Activated CD8-positive, alpha-beta memory T cell treated with anti-CD3 and anti-CD28 coated beads, Interleukin-2, amount 50 U/mL, for 4 hours (primary cell): ENCODE results near the gene NT5C.
"Not testable (repeated sequence)": the region's sequence is repeated elsewhere in the genome, so short reads cannot be mapped to it uniquely, and the experiment has no call there.

Experiments used
- DNase-seq: peaks from one replicate; pipeline ENCODE4 v3.0.0-alpha.2; 2020

NT5C gene

DNA sequence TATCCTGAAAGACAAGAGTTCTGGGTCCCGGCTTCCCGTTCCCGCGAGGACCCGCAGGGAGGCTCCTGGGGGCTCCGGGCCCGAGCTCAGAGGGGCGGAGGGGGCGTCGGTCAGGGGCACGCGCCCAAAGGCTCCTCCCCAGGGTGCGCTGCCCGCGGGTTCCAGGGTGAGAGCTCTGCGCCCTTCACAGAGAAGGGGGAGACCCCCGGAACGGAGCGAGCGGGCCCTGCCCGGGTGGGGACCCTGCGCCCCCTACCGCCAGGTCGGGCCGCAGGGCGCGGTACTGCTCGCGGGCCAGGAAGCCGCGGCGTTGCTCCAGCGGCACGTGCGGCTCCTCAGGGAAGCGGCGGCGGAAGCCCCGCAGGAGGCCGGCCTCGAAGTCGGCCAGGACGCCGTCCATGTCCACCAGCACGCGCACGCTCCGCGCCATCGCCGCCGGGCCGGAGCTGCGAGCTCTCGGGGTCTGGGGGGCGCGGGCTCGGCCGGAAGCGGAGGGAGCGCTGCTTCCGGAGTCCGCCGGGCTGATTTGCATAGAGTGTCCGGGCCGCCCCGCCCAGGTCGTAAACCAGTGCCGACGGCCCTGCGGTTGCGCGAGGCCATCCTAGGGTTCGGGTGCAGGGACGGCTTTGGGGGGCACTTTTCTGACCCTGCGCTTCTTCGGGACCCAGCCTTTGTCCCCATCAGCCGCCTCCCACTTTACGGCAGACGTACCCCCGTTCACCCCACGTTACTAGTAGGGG is at the start of gene NT5C:
NT5C (minus strand) TSS at position 465 of the 740 bp plus-strand sequence; CDS start at position 430, 35 bp downstream.
- peak; percentile 71 for DNase-seq

DNA sequence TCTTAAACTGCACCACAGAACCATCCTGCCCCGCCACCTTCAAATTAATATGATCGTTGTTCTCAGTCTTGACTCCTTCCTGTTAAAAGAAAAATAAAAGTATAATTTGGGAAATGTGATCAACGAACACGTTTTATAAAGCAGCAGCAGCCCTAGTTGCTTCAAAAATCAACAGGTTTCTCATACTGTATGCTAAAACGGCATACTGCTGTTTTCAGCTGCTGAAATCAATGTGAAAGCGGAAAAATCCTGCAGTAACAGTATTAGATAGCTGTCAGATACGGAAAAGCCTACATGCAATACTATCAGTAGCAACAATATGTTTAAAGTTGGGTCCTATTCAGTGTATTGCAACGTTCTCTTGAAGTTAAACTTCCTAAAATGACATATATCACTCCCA is 49.6 kb upstream of the NT5C start:
- DNase-seq: no peak

DNA sequence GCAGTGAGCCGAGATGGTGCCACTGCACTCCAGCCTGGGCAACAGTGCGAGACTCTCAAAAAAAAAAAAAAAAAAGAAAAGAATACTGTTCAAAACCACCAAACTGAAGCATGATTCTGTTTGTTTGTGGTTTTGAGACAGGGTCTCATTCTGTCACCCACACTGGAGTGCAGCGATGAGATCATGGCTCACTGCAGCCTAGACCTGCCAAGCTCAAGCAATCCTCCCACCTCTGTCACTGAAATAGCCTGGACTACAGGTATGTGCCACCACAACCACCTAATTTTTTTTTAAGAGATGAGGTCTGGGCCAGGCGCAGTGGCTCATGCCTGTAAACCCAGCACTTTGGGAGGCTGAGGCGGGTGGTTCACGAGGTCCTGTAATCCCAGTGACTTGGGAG is 46.9 kb upstream of the NT5C start:
- no peak for DNase-seq

DNA sequence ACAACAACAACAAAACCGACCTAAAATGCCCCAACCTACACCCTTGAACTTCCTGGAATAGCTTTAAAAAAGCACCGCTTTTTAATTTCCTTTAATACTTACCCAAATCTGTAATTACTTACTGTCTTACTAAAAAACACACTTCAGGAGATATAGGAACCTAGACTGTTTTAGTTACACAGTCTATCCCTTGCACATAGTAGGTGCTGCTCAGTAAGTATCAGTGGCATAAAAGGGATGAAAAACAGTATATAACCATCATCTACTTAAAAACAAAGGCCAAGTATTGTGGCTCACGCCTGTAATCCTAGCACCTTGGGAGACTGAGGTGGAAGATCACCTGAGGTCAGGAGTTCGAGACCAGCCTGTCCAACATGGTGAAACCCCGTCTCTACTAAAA is 45.1 kb upstream of the NT5C start:
- no peak for DNase-seq

DNA sequence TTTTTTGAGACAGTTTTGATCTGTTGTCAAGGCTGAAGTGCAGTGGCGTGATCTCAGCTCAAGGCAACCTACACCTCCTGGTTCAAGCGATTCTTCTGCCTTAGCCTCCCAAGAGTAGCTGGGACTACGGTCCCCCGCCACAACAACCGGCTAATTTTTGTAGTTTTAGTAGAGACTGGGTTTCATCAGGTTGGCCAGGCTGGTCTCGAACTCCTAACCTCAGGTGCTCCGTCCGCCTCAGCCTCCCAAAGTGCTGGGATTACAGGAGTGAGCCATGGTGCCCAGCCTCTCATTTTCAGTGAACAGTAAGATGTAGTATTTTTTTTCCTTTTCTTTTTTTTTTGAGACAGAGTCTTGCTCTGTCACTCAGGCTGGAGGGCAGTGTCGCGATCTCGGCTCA is 43.5 kb upstream of the NT5C start:
- no peak for DNase-seq

DNA sequence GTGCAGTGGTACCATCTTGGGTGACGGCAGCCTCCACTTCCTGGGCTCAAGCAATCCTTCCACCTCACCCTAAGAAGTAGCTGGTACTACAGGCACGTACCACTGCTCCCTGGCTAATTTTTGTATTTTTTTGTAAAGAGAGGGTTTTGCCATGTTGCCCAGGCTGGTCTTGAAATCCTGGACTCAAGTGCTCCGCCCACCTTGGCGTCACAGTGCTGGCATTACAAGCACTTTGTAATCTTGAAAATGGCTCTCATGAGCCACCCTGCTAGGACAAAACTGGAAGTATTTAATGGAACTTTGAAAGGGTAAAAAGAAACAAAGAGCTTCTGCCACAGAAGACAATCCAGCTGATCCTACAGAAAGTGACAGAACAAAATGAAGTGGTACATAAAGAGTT is 42.0 kb upstream of the NT5C start:
- DNase-seq: no peak

DNA sequence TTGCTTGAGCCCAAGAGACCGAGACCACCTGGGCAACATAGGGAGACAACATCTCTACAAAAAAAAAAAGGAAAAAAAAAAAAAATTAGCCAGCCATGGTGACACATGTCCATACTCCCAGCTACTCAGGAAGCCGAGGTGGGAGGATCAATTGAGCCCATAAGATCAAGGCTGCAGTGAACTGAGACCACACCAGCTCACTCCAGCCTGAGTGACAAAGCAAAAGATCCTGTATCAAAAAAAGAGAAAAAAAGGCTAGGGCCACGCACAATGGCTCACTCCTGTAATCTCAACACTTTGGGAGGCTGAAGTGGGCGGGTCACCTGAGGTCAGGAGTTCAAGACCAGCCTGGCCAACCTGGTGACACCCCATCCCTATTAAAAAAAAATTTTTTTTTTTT is 37.5 kb upstream of the NT5C start:
- DNase-seq: no peak

DNA sequence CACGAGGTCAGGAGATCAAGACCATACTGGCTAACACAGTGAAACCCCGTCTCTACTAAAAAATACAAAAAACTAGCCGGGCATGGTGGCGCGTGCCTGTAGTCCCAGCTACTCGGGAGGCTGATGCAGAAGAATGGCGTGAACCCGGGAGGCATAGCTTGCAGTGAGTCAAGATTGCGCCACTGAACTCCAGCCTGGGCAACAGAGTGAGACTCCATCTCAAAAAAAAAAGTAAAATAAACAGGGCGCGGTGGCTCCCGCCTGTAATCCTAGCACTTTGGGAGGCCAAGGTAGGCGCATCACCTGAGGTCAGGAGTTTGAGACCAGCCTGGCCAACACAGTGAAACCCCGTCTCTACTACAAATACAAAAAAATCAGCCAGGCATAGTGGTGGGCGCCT is 33.1 kb upstream of the NT5C start:
- DNase-seq: not testable (repeated sequence)

DNA sequence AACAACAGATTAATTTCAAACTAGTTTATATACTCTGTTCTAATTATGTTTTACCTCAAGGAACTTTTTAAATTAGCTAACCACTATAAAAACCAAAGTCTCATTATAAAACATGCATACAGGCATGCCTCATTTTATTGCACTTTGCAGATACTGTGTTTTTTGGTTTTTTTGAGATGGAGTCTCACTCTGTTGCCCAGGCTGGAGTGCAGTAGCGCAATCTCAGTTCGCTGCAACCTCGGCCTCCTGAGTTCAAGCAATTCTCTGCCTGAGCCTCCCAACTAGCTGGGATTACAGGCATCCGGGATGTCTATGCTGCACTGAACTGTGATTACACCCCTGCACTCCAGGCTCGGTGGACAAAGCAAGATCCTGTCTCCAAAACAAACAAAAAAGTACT is 31.5 kb upstream of the NT5C start:
- no peak for DNase-seq

DNA sequence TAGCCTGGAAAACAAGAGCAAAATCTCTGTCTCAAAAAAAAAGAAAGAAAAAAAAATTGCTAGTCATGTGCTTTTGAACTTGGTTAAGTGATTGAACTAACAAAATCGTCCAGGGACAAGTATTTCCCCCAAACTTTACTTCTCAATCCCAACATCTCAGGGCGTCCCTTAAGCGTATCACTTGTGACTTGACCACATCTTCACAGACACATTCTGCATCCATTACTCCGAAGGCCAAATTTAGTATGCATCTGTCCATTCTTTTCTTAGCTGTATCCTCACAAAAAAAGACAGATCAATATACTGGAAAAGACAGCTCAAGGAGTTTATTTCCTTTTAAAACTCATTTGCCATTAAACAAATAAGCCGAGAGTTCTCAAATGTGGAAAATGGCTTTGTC is 28.7 kb upstream of the NT5C start:
- no peak for DNase-seq

DNA sequence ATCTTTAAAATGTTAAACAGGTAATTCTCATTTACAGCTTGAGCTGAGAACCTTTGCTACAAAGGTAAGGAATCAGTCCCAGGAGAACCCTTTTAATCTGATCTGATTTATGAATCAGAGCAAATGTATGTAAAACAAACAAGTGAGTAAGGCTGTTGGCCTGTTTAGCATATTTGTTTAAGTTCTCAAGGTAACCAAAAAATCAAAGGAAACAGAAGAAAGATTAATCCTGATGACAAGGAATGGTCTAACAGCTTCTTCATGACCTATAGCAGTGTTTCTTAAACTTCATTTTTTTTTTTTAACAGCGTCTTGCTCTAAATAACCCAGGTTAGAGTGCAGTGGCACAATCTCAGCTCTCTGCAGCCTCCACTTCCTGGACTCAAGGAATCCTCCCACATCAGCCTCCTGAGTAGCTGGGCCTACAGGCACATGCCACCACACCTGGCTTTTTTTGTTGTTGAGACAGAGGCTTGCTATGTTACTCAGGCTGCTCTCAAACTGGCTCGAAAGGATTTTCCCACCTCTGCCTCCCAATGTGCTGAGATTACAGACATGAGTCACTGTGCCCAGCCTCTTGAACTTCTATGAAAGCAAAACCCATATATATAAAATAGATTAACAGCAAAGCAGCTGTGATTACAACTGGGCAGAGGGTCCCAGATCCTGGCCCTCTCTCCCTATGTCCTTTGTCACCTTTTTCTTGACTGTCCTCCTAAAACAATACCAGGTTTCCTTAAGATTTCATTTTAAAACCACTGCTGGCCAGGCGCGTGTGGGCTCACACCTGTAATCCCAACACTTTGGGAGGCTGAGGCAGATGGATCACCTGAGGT is 27.9 kb upstream of the NT5C start:
- no peak for DNase-seq

DNA sequence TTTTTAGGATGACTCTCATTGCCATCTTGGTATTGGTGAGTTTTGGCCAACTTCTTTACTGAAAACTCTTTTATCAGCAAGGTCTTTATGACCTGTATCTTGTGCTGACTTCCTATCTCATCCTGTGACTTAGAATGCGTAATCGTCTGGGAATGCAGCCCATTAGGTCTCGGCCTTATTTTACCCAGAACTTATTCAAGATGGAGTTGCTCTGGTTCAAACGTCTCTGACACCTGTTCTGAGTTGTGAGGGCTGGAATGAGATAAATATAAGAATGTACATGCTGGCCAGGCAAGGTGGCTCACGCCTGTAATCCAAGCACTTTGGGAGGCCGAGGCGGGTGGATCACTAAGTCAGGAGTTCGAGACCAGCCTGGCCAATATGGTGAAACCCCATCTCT is 26.9 kb upstream of the NT5C start:
- not testable (repeated sequence) for DNase-seq

DNA sequence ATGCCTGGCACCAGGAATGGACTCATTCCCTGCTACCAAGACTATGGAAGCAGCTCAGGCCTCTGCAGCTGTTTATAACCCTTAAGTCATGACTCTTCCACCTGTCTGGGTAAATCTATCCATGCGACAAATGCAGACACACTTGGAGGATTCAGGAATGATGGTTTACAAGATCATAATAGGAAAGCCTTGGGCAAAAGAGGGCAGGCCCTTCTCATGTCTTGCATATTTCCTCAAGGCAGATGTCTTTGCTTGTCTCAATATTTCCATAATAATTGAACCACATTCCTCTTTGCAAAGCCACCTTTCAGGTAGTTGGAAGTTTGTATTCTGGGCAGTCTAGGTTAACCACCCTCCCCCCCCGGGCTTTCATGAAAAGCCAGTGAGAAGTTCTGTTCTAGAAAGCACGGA is 23.7 kb upstream of the NT5C start:
- no peak for DNase-seq

DNA sequence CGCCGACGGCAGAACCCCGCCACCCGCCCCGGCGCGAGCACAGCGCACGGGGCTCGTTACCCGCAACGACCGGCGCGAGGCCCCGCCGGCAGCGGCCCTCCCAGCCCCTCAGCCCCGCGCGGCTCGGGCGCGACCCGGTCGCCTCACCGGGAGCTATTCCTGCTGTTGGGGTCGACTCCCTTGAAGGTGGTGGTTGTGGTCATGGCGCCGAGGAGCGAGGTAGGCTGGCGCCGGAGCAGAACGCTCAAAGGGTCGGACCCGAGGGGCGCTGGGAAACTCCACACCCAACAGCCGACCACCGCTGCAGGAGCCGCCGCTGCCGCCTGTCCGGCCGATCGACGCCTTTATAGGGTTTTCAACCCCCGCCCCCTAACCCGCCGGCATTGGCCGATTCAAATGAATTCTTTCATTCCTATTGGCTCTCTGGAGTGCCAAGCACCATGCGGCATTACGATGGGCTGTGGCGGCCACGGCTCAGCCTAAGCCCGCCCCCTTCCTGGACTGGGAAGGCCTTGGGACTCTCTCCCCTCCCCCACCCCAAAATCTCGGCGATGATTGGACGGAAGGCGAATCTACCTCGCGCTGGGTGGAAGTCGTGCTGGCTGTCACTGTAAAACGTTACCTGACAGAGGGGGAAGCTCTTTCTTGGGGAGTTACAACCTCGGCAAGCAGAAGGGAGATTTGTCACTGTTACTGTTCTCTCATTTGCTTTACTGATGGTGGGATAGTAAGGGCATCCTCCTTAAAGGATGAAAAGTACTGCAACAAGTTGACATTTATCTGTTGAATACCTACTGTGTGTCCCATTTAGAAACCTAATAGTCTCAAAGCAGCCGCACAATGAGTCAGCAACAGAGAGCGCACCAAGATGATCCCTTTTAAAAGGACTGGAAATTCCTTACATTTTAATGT is 22.9 kb upstream of the NT5C start, which contains the start of gene JPT1:
JPT1 (minus strand) TSS at position 318 of the 912 bp plus-strand sequence; CDS start at position 203, 115 bp downstream.
- peak; percentile 96 for DNase-seq

DNA sequence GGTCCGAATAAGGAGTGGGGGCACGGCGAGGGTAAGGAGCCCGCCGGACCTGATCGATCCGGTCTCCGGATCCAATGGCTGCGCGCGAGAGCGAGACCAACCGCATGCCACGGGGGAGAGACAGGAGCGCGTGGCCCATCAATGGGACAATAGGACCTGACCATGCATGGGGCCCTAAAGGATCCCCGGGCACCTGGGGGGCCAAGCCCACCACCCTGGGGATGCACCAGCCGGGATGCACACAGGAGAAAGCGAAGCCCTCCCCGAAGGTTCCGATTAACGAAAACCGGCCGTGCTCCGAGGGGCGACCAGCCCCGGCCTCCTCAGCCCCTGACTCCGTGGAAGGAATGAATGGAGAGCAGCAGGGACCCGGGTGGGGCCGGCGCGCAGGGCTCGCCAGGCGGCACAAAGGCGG is 22.2 kb upstream of the NT5C start:
- no peak for DNase-seq

DNA sequence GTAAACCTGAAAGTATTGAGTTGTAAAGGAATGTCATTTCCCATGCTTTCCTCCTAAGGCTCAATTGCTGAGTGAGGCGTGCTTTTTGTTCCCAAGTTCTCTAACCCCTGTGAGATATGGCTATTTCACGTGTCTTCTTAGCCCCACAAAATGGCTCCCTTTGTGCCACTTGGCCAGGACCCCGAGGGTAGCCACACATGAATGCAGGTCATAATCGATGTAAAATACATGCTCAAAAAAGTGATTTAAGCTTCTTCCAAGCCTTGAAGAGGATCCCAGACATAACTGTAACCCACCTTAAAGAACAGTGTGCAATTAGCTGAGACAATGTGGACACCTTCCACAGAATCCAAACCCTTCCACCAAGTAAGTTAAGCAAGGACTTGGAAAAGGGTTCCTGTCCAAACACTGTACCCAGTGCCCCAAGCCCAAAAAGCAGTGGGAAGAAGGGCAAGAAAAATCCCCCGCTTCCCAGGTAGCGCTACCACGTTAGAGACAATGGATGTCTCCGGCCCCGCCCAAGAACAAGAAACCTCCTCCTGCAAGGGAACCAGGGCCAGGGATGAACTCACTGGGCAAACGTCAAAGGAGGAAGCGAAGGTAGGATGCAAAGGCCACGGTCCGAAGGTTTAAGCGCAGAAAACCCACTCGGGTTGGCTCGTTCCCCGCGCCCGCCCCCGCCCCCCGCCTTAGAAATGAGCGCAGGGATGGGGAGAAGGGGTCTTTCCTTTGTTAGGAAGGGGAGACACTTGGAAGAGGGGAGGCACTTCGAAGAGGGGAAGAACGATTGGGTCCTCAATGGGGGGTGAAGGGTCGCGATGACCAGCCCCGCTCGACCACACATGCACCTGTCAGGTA is 21.6 kb upstream of the NT5C start:
- DNase-seq: no peak

DNA sequence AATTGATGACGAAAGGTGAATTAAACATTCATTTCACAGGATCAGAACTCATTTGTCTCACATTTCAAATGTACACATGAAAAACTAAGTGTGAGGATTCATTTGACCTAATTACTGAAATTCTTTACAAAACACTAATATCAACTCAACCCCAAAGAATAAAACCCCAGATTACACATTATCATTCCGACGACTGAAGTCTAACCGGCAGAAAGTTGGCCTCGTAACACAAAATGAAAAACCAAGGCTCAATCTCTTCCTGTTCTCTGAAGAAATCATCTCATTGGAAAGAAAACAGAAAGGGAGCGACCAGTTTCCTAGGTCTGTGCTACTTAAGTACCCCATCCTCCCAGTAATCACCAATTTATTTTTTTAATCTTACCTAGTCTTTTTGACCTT is 21.0 kb upstream of the NT5C start:
- no peak for DNase-seq

DNA sequence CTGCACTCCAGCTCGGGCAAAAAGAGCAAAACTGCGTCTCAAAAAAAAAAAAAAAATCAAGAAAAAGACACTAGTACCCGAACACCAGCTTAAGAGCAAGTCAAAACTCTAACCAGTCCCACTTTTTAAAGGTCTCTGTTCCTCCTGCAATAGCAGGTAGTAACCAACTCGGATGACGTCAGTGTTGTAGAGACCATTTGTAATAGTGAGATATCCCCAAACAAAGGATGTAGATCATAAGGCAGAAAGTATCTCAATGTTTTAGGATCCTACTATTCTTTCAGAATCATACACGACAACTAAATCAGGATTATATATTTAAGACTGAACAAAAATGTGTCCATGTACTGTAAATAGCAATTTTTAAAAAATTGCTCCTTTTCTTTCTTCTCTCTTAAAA is 20.4 kb upstream of the NT5C start:
- no peak for DNase-seq

DNA sequence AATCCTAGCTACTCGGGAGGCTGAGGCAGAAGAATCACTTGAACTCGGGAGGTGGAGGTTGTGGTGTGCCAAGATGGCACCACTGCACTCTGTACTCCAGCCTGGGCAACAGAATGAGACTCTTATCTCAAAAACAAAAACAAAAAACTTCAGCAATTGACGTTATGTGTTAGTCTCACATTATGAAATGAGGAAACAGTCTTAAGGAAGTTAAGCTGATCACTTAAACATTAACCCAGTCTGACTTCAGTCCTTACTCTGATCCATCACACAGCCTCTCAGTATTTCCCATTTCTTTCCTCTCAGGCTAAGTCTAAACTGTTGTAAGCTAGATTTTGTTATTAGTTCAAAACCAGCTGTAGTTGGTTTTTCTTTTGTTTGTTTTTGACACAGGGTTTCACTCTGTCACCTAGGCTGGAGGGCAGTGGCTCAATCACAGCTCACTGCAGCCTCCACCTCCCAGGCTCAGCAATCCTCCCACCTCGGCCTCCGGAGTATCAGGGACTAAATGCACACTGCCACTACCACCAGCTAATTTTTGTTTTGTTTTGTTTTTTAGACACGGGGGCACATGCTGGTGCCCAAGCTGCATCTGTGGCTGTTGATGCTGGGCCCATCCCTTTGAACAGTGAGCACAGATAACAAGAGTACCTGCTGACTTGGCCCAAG is 16.5 kb upstream of the NT5C start:
- no peak for DNase-seq

DNA sequence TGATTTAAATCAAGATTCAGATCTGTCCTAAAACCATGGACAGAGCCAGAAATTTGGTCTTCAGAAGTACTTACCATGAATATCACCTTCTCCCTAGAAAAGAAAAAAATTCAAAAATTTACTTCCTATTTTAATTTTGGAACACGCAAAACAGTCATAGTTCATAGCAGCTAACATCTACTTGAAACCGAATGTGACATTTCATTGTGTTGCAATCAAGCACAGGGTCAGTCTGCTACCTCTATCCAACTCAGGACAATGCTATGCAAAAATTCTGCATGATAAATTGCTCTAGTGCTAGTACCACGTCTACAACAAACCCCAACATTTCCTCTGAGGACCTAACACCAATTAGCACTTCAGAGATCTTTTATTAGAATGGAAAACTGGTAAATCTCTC is 15.1 kb upstream of the NT5C start:
- no peak for DNase-seq

DNA sequence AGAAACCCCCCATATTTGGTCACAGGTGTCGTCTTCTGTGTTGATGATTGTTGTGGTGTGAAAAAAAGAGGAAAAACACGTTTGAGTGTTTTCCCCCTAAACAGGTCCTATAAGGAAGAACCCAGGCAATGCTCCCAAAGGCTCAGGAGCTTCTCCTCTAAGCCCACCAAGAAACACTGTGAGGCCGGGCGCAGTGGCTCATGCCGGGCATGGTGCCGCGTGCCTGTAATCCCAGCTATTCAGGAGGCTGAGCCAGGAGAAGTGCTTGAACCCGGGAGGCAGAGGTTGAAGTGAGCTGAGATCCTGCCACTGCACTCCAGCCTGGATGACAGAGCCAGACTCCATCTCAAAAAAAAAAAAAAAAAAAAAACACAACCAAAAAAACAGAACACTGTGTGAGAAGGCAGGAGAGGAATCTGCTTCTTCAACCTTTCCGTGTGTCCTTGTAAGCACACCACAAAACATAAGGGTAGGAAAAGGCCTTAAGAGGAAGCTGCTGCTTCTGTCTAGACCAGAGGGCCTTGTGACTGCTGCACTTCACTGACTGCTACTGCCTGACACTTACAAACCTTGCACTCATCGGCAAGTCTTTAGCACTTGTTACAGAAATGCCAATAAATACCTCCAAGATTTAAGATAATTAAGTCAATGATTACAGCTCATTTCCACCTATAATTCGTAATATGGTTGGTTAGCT is 13.4 kb upstream of the NT5C start:
- no peak for DNase-seq
